GM18519 (cell line): ENCODE data around the gene CTNNA2.

ENCODE experiments used
- ATAC-seq: cut with Tn5 transposase; IDR thresholded peaks from one replicate; pipeline ENCODE4 v1.9.1; 2021; ENCODE audit warnings: mild to moderate bottlenecking, moderate library complexity; ENCODE audit not compliant: unreplicated experiment, low FRiP score

CTNNA2 gene

GRCh38 chr2:79700651-79701050 is 187.8 kb downstream of the CTNNA2 start:
- ATAC-seq: no peak

GRCh38 chr2:79702905-79703304 is 190.1 kb downstream of the CTNNA2 start:
- no peak for ATAC-seq

- no peak for ATAC-seq
These were observed 198.2 kb downstream of the CTNNA2 start for GRCh38 chr2:79711098-79711497.

- no peak for ATAC-seq
These were observed 200.4 kb downstream of the CTNNA2 start for GRCh38 chr2:79713131-79713785.

- no peak for ATAC-seq
These were observed 201.4 kb downstream of the CTNNA2 start for GRCh38 chr2:79714283-79714682.

GRCh38 chr2:79715338-79715737 is 202.5 kb downstream of the CTNNA2 start:
- no peak for ATAC-seq

GRCh38 chr2:79716266-79716665 is 203.4 kb downstream of the CTNNA2 start:
- ATAC-seq: no peak

GRCh38 chr2:79717364-79718007 is 204.6 kb downstream of the CTNNA2 start:
- ATAC-seq: no peak

- ATAC-seq: no peak
These were observed 208.2 kb downstream of the CTNNA2 start for GRCh38 chr2:79721061-79721460.

- ATAC-seq: no peak
These were observed 209.1 kb downstream of the CTNNA2 start for GRCh38 chr2:79721966-79722365.

GRCh38 chr2:79723830-79724229 is 211.0 kb downstream of the CTNNA2 start:
- no peak for ATAC-seq

GRCh38 chr2:79729532-79729931 is 216.7 kb downstream of the CTNNA2 start:
- no peak for ATAC-seq

- no peak for ATAC-seq
These were observed 221.7 kb downstream of the CTNNA2 start for GRCh38 chr2:79734518-79734917.

GRCh38 chr2:79740879-79741443 is 228.1 kb downstream of the CTNNA2 start:
- no peak for ATAC-seq

- ATAC-seq: no peak
These were observed 237.5 kb downstream of the CTNNA2 start for GRCh38 chr2:79750321-79750720.

GRCh38 chr2:79757526-79757925 is 244.7 kb downstream of the CTNNA2 start:
- no peak for ATAC-seq

GRCh38 chr2:79758042-79758441 is 245.2 kb downstream of the CTNNA2 start:
- ATAC-seq: no peak

- no peak for ATAC-seq
These were observed 246.0 kb downstream of the CTNNA2 start for GRCh38 chr2:79758749-79759282.

GRCh38 chr2:79770926-79771325 is 258.1 kb downstream of the CTNNA2 start:
- ATAC-seq: no peak

- no peak for ATAC-seq
These were observed 258.6 kb downstream of the CTNNA2 start for GRCh38 chr2:79771493-79771892.

GRCh38 chr2:79774016-79774415 is 261.2 kb downstream of the CTNNA2 start:
- no peak for ATAC-seq

- no peak for ATAC-seq
These were observed 263.6 kb downstream of the CTNNA2 start for GRCh38 chr2:79776461-79776860.
